PFSK-1 (cell line): ENCODE measurements around the gene DCBLD2.

Experiments used
- POLR2AphosphoS5 ChIP-seq: IDR thresholded peaks from 2 replicates; pipeline ENCODE4 v1.6.1; 2012; ENCODE audit warnings: low read depth, mild to moderate bottlenecking, control low read depth, low read length, moderate library complexity
- TAF1 ChIP-seq: IDR thresholded peaks from 2 replicates; pipeline ENCODE4 v1.6.1; 2012; ENCODE audit warnings: low read length, control low read depth, borderline replicate concordance; ENCODE audit not compliant: insufficient read depth

DNA sequence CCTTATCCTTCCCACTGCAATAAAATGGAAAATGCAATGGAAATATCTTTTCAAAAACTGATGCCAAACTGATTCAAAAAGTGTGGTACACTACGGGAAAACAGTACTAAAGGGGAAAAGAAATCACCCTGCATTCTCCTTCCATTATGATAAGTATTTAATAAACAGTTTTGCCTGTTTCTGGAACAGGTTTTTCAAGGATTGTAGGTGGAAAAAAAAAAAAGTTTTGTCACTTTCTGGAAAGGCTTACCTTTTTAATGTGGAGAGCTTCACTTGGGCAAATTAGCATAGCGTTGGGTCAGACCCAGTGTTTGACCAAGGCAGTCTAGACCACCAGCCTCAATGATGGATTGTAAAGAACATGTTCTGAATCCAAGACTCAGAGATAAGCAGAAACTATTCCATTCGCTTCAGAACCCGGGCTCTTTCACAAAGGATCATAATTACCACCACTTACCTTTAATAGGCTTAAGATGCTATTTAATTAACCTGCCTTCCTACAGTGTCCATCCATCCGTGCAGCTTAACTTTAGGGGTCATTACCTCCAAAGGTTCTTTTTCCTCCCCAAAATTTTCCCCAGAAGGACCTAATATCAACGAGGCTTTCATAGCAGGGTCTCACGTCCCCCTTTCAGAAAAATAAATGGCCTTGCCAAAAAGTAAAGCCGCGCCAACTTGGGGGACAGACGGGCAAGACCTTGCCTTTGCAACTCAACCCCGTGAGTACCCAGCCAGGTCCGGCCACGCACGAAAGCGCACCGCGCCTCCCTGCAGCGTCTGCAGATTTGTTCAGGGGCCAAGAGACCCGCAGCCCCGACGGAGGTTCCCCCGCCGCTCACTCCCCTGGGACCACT is 1.0 kb downstream of the DCBLD2 start:
- no peak for TF ChIP-seq TAF1
- TF ChIP-seq POLR2AphosphoS5 = no peak
